Keratinocyte (primary cell): ENCODE data around the gene SYK. TPM values are rescaled to one million over a fixed set of nuclear protein-coding genes. Genes with fewer than 3 reads are reported as not detected.

ENCODE experiments used
- DNase-seq: peaks from one replicate; pipeline ENCODE4 v3.0.0-alpha.2; 2011; ENCODE audit warnings: low read depth, missing footprints, low spot score
- FAIRE-seq: peaks from 2 replicates; lab custom pipeline; 2011; peaks lifted over from hg19 to GRCh38; lab: Jason Lieb, UNC
- H2AFZ ChIP-seq: 2 replicates; pipeline ENCODE4 v1.6.0; 2012; ENCODE audit warnings: low read length, control low read depth, inconsistent platforms; ENCODE audit not compliant: control insufficient read depth
- H3K27ac ChIP-seq: 2 replicates; pipeline ENCODE4 v1.5.1; 2011; ENCODE audit warnings: low read length; ENCODE audit not compliant: control insufficient read depth, insufficient read depth
- H3K27me3 ChIP-seq: 3 replicates; pipeline ENCODE4 v1.6.0; 2011; ENCODE audit warnings: low read length; ENCODE audit not compliant: control insufficient read depth, insufficient read depth; ENCODE audit errors: extremely low read depth
- H3K36me3 ChIP-seq, 2 experiments: 2 replicates in 1 of 2; 3 replicates in 1 of 2; pipeline ENCODE4 v1.5.1; 2011; ENCODE audit warnings: low read length in 2 of 2, mild to moderate bottlenecking in 1 of 2; ENCODE audit not compliant: control insufficient read depth in 2 of 2, insufficient read depth in 2 of 2; ENCODE audit errors: extremely low read depth in 1 of 2
- H3K4me1 ChIP-seq: 3 replicates; pipeline ENCODE4 v1.5.1; 2011; ENCODE audit warnings: low read length; ENCODE audit not compliant: control insufficient read depth, insufficient read depth; ENCODE audit errors: extremely low read depth
- H3K4me2 ChIP-seq: 3 replicates; pipeline ENCODE4 v1.6.0; 2011; ENCODE audit warnings: low read depth, low read length; ENCODE audit not compliant: control insufficient read depth, insufficient read depth; ENCODE audit errors: extremely low read depth
- H3K4me3 ChIP-seq, 3 experiments: fragments of 200-600 bp in 1 of 3; sonication (generic) in 1 of 3; 2 replicates in 2 of 3; 3 replicates in 1 of 3; pipeline ENCODE4 v1.5.1; 2011 to 2016; ENCODE audit warnings: low read length in 3 of 3, mild to moderate bottlenecking in 3 of 3, control low read depth in 2 of 3, inconsistent platforms in 1 of 3, low read depth in 1 of 3, mixed read lengths in 1 of 3, mixed run types in 1 of 3, moderate library complexity in 1 of 3; ENCODE audit not compliant: control insufficient read depth in 2 of 3, insufficient read depth in 2 of 3; ENCODE audit errors: extremely low read depth in 1 of 3
- H3K79me2 ChIP-seq: 2 replicates; pipeline ENCODE4 v1.6.0; 2012; ENCODE audit warnings: low read length; ENCODE audit not compliant: control insufficient read depth, insufficient read depth
- H3K9ac ChIP-seq: 3 replicates; pipeline ENCODE4 v1.6.0; 2011; ENCODE audit warnings: low read length; ENCODE audit not compliant: control insufficient read depth, insufficient read depth; ENCODE audit errors: extremely low read depth
- H3K9me1 ChIP-seq: 3 replicates; pipeline ENCODE4 v1.6.0; 2011; ENCODE audit warnings: low read length; ENCODE audit not compliant: control insufficient read depth, insufficient read depth; ENCODE audit errors: extremely low read depth
- H3K9me3 ChIP-seq: 2 replicates; pipeline ENCODE4 v1.5.1; 2012; ENCODE audit warnings: low read depth, low read length; ENCODE audit not compliant: control insufficient read depth
- H4K20me1 ChIP-seq: 3 replicates; pipeline ENCODE4 v1.6.0; 2011; ENCODE audit warnings: low read length; ENCODE audit not compliant: control insufficient read depth, insufficient read depth; ENCODE audit errors: extremely low read depth
- EZH2 ChIP-seq: IDR thresholded peaks from one replicate; pipeline ENCODE4 v1.6.1; 2012; ENCODE audit warnings: inconsistent platforms, mild to moderate bottlenecking, low read length, moderate library complexity
- dilution Hi-C: fragments of 300-500 bp; cut with MboI; formaldehyde crosslinking; loops from one replicate; pipeline ENCODE4 v1.7.0; 2020; ENCODE audit warnings: low sequenced_read_pairs; ENCODE audit not compliant: extremely low pct_ligation_motif_present
- polyA plus RNA-seq, 5 experiments: library from polyadenylated mRNA; depleted of rRNA in 3 of 5; stranded (reverse) in 3 of 5; stranded (forward) in 1 of 5; unstranded in 1 of 5; fragments of >200 nt; gene quantifications; 1 replicate in 1 of 5; 2 replicates in 3 of 5; 3 replicates in 1 of 5; pipeline versions ENCODE4 v1.2.1 to v1.2.3, GENCODE V29; 2011 to 2012; ENCODE audit warnings: missing spikeins in 2 of 5, low read depth in 1 of 5, low replicate concordance in 1 of 5
- TF ChIP-seq, protein P1 (sequence below), 3 experiments: IDR thresholded peaks in 1 of 3; conservative IDR thresholded peaks in 1 of 3; optimal IDR thresholded peaks in 1 of 3; 2 replicates in 2 of 3; 3 replicates in 1 of 3; pipeline versions ENCODE3 to v1.5.1; 2011; ENCODE audit warnings: low read length in 3 of 3, mild to moderate bottlenecking in 3 of 3, moderate library complexity in 2 of 3, control low read depth in 1 of 3, inconsistent platforms in 1 of 3; ENCODE audit not compliant: insufficient read depth in 2 of 3; ENCODE audit errors: extremely low read depth in 1 of 3

The SYK gene
- polyA plus RNA-seq, 1 donor (not counting 4 experiments of a cell fraction or from before 2014, with no cell fraction given), result 2.0 TPM

GRCh38 chr9:90851444-90851843 lies 49.8 kb downstream of the SYK start:
- no peaks in the 10 kb centered on the region for H3K36me3 ChIP-seq
- dilution Hi-C loops, result no loop called here
- H4K20me1 ChIP-seq, result no peaks in the 10 kb centered on the region
- no peak overlapping the region for H2AFZ ChIP-seq
- H3K4me2 ChIP-seq, result no peak overlapping the region
- no peak overlapping the region for H3K9ac ChIP-seq
- no peak overlapping the region for H3K4me3 ChIP-seq
- FAIRE-seq (no peak), DNase-seq (no peak)
- H3K27ac ChIP-seq, result no peak overlapping the region
- H3K79me2 ChIP-seq, result no peaks in the 10 kb centered on the region
- no peaks in the 10 kb centered on the region for H3K9me3 ChIP-seq
- peaks cover 10% of the 10 kb centered on the region for H3K4me1 ChIP-seq
- no peaks in the 10 kb centered on the region for H3K27me3 ChIP-seq
- H3K9me1 ChIP-seq, result no peaks in the 10 kb centered on the region
- TF ChIP-seq, protein P1, sequence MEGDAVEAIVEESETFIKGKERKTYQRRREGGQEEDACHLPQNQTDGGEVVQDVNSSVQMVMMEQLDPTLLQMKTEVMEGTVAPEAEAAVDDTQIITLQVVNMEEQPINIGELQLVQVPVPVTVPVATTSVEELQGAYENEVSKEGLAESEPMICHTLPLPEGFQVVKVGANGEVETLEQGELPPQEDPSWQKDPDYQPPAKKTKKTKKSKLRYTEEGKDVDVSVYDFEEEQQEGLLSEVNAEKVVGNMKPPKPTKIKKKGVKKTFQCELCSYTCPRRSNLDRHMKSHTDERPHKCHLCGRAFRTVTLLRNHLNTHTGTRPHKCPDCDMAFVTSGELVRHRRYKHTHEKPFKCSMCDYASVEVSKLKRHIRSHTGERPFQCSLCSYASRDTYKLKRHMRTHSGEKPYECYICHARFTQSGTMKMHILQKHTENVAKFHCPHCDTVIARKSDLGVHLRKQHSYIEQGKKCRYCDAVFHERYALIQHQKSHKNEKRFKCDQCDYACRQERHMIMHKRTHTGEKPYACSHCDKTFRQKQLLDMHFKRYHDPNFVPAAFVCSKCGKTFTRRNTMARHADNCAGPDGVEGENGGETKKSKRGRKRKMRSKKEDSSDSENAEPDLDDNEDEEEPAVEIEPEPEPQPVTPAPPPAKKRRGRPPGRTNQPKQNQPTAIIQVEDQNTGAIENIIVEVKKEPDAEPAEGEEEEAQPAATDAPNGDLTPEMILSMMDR (optimal IDR thresholded peaks at IDR 0.05 in 1 of 3, IDR thresholded peaks at IDR 0.05 in 1 of 3, conservative IDR thresholded peaks at IDR 0.05 in 1 of 3; ENCODE audit: extremely low read depth in 1 of 3, insufficient read depth in 2 of 3, low read length in 3 of 3), result no peak
- no peak for TF ChIP-seq EZH2

GRCh38 chr9:90853945-90854344 lies 52.3 kb downstream of the SYK start:
- TF ChIP-seq, protein P1 (optimal IDR thresholded peaks at IDR 0.05 in 1 of 3, IDR thresholded peaks at IDR 0.05 in 1 of 3, conservative IDR thresholded peaks at IDR 0.05 in 1 of 3; ENCODE audit: extremely low read depth in 1 of 3, insufficient read depth in 2 of 3, low read length in 3 of 3), result no peak
- no peak for TF ChIP-seq EZH2
- Histone ChIP-seq H2AFZ (no peak overlapping the region), H3K4me3 (no peak overlapping the region), H3K9me1 (no peaks in the 10 kb centered on the region), H4K20me1 (no peaks in the 10 kb centered on the region), H3K9me3 (no peaks in the 10 kb centered on the region), H3K9ac (no peak overlapping the region), H3K79me2 (no peaks in the 10 kb centered on the region), H3K27me3 (no peaks in the 10 kb centered on the region), H3K36me3 (no peaks in the 10 kb centered on the region), H3K4me1 (peaks cover 10% of the 10 kb centered on the region), H3K4me2 (no peak overlapping the region), H3K27ac (no peak overlapping the region)
- FAIRE-seq, result no peak
- dilution Hi-C loops, result no loop called here
- no peak for DNase-seq
